GM19025 (cell line): ENCODE results near the gene NLRC5.
"Not testable (repeated sequence)": the region's sequence is repeated elsewhere in the genome, so short reads cannot be mapped to it uniquely, and the experiment has no call there.

ENCODE experiments used
- ATAC-seq: cut with Tn5 transposase; IDR thresholded peaks from one replicate; pipeline ENCODE4 v1.9.1; 2021; ENCODE audit warnings: mild to moderate bottlenecking, low read depth, moderate library complexity; ENCODE audit not compliant: unreplicated experiment

The NLRC5 gene

DNA sequence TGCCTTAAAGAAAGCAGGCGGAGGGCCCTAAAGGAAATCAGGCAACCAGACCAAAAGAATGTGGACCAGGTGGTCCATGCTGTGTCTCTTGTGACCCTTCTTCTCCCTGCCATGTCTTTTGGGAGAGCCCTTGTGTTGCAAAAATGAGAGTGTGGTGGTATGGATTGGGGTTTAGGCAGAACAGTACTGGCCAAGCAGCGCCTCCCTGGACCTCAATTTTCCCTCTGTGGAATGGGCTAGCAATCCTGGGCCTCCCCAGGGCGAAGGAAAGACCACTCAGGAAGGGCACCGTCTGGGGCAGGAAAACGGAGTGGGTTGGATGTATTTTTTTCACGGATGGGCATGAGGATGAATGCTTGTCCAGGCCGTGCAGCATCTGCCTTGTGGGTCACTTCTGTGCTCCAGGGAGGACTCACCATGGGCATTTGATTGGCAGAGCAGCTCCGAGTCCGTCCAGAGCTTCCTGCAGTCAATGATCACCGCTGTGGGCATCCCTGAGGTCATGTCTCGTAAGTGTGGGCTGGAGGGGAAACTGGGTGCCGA, 7.6 kb upstream of the NLRC5 start:
- no peak for ATAC-seq

DNA sequence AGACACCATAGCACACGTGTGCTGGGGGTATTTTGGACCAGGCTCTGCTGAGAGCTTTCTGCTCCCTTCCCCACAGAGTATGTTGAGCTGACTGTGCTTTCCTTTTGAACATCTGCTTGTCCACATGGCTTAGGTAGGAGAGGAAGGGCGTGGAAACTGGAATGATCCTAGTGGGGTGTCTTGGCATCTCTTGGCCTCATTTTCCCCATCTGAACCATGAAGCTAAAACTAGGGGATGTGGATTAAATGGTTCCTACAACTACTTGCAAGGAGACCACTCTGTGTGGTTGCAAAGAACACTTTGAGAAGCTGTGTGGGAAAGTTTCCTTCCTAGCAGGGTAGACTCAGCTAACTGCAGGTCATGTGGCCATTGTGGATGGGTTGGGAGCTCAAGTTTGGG, 6.7 kb upstream of the NLRC5 start:
- no peak for ATAC-seq

DNA sequence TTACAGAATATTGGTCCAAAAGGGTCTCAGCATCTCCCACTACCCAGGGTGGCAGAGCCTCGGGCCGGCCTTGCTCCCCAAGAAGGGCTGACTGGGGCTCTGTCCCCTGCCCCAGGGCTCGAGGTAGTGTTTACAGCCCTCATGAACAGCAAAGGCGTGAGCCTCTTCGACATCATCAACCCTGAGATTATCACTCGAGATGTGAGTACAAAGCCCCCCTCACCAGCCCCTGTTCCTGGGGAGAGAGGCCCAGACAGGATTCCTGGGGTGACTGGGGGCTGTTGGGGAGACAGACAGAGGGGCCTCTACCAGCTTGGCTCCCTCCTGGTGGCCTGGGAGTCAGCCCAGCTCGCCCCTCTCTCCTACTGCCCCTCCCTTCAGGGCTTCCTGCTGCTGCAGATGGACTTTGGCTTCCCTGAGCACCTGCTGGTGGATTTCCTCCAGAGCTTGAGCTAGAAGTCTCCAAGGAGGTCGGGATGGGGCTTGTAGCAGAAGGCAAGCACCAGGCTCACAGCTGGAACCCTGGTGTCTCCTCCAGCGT, 6.1 kb upstream of the NLRC5 start:
- no peak for ATAC-seq

DNA sequence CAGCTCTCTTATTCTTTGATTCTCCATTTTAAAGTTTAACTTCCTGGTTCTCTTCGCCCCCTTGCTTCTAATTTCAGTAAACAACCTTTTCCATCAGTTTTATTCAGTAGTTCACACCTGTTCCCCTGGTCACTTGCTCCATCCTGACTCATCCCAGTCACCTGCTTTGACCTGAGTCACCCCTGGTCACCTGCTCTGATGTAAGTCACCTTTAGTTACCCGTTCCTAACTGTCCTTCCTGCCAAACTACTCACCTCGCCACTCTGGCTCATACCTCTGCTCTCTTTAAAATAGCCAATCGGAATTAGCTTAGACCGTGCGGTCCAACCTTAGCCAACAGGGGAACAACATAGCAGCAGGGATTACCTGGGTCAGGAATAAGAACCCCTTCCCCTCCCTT, 4.7 kb upstream of the NLRC5 start:
- no peak for ATAC-seq

DNA sequence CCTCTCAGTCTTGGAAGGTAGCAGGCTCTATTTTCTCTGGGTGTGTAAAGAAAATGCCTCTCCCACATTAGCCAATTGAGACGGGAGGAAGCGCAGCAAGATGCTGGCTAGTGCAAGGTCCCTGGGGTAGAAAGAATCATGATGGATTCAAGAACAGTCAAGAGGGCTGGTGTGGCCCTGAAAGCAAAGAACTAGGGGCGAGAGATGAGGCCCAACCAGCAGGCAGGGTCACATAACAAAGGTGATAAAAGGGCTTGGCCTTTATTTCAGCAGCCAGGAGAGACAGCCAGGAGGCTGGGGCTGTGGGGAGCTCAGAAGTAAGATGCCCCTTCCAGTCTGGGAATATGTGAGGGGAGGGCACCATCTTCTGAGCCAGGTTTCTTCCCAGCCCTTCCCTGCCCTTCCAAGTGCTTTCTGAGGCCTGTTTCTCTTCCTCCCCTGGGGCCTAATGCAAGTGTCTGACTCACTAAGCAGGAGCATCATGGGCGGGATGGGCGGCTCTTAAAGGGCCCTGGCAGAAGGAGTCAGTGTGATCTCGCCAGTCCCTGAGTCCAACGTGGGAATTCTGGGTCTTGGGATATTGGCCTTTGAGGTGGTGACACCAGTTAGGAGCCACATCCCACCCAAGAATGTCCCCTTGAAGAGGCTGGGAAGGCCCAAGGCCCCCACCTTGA, 3.9 kb upstream of the NLRC5 start:
- no peak for ATAC-seq

DNA sequence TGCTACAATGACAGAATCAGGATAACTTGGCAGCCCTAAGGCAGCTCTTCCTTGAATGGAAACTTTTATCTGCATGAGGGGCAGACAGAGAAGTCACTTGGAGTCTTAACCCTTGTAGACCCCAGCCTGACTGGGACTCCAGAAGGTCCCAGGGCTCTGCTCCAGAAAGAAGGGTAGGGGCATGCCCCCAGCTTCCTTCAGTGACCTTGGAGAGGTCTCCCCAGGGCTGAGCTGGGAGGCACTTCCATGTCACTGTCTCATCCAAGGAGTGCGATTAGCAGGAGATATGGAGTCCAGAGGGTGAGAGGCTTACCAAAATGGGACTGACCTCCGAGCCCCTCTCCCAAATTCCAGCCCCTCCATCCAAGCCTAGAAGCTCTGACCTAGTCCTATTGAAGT, 3.4 kb upstream of the NLRC5 start:
- ATAC-seq, result no peak

DNA sequence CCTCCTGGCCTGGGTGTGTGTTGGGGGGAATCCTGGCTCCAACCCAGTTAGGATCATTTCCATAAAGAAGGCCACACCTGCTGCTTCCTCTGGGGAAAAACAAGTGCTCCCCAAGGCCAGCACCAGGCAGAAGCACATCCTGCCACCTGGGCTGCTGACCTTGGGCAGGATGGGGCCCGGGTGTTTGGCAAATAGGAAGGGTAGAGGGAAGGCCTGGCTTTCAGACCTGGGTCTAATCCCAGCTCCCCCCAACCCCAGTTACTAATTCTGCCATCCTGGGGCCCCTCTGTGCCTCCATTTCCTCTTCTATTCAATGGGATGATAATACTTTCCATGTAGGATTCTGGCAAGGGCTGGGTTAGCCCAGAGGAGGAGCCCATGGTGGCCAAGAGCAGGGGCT, 3.0 kb upstream of the NLRC5 start:
- no peak for ATAC-seq

DNA sequence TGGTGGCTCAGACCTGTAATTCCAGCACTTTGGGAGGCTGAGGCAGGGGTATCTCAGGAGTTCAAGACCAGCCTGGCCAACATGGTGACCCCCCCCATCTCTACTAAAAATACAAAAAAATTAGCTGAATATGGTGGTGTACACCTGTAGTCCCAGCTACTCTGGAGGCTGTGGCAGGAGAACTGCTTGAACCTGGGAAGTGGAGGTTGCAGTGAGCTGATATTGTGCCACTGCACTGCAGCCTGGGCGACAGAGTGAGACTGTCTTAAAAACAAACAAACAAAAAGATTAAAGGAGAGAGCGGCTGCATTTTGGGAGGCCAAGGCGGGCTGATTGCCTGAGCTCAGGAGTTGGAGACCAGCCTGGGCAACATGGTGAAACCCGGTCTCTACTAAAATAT, 2.4 kb upstream of the NLRC5 start:
- not testable (repeated sequence) for ATAC-seq

DNA sequence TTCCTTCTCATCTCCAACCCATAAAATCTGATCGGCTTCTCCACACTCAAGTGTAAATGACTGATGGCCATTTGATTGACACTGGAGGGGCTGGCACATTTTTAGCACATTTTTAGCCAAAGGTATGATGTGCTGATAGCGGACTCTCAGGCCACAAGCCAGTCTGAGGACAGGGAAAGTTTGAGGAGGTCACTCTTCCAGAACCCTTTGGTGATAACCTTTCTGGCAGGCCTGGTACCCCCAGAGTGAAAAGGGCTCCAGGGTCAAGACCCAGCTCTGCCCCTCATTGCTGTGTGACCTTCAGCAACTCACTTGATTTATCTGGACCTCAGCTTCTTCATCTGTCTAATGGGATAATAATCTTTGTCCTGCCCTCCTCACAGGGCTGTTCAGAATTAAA, 1.7 kb upstream of the NLRC5 start:
- ATAC-seq, result no peak

DNA sequence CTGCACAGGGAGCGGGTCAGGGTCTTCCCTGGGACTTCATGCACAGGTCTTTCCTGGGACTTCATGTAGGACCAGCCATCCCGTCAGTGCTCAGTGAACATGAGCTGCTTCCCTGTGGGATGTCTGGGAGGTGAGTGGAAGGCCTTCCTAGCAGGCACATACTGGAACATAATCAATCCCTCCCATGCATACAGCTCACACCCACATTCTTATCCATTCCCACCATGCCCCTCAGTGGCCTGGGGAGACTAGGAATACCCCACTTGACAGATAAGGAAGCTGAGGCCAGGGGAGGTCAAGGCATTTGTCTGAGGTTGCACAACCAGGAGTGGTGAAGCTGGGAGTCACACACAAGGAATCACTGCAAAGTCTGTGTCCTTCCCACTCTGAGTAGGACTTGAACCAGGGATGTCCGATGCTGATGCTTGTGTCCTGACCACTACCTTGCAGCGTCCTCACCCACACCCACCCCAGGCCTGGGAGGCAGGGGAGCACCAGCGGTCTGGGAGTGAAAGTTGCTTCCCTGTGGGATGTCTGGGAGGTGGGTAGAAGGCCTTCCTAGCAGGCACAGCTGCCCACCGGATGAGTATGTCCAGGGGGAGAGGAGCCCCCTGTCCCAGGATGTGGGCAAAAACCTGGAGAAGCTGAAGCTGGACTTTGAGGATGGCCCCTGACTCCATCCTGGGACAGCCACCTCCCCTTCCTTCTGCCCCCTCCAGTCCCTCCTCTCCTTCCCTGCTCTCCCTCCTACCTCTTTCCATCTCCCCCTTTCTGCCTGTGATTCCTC, 1.0 kb upstream of the NLRC5 start:
- no peak for ATAC-seq

DNA sequence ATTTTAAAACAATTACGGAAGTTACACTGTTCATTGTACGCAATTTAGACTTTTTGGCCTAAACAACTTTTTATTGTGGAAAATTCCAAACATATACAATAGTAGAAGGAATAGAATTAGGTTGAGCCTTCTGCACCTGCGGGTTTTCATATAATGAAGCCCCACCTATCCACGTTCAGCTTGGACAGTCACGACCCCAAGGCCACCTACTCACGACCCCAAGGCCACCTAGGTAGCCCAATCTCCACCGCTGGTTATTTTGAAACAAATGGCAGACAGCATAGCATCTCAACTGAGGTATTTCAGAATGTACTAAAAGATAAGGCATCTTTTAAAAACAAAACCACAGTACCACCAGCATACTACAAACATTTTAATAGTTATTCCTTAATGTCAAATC, 631 bp downstream of the NLRC5 start:
- no peak for ATAC-seq

DNA sequence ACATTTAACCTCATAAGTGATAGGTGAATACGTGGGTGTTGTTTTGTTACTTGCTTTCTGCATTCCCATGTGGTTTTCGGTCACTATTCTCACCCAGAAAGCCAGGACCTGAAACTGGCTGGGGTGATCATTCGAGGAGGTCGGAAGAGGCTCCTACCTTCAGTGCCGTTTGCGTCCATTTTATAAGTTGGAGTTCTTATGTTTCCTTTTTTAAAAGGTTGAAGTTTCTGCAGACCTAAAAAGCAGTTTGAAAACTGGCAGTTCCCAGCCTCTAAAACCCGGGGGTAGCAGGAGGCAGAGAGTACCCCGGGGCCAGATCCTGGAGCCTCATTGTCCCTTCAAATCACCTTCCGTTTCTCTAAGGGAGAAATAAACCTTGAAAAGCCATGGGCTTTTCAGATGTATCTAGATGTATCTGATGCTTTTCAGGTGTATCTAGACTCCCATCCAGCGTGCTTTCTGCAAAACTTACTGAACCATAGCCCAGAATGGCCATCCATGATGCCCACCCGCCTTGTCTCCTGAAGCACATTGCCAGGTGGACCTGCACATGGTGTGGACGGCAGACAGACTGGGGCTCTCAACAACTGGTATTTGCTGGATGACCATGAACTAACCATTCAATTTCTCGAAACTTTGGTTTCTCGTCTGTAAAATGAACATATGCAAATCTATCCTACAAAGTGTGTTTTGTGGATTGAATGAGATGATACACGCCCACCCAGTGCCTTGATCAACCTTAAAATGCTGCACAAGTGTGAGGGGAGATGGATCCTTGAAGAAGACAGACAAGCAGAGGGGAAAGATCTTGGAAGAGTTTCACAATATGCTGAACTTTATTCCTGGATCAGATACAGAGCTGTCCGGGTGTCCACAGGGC, 1.3 kb downstream of the NLRC5 start:
- ATAC-seq, result no peak

DNA sequence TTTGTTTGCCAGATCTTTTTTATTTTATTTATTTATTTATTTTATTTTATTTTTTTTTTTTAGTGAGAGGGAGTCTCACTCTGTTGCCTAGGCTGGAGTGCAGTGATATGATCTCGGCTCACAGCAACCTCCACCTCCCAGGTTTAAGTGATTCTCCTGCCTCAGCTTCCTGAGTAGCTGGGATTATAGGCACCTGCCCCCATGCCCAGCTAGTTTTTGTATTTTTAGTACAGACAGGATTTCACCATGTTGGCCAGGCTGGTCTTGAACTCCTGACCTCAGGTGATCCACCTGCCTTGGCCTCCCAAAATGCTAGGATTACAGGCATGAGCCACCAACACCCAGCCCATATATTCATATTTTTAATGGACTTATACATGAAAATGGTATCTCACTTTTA, 3.1 kb downstream of the NLRC5 start:
- not testable (repeated sequence) for ATAC-seq

DNA sequence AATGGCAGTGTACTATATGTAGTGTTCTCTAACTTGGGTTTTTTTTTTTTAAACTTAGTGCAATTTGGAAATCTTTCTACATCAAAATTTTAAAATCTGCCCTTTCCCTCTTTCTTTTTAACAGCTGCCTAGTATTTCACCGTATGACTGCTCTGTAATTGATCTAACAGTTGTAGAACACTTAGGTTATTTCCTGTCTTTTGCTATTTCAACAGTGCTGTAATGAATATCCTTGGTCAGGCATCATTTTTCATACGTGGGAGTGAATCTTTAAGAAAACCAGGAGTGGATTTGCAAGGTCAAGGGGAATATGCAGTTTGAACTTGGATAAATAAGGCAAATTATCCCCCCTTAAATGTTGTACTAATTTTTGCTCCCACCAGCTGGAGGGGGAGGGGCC, 3.8 kb downstream of the NLRC5 start:
- no peak for ATAC-seq

DNA sequence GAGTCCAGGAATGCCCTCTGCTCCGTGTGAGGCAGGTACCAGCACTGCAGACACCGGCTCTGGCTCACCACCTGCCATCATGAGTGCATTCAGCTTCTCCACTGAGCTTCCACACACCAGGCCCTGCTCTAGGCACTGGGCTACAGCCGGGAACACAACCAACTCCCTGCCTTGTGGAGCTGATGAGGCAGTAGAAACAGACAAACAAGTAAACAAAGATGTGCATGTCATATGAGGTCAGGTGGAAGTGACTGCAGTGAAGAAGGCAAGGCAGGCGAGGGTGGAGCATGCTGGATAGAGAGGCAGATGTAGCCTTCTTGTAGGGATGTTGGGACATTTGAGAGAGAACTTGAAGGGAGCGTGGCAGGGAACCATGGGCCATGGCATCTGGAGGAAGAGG, 5.0 kb downstream of the NLRC5 start:
- ATAC-seq, result no peak

DNA sequence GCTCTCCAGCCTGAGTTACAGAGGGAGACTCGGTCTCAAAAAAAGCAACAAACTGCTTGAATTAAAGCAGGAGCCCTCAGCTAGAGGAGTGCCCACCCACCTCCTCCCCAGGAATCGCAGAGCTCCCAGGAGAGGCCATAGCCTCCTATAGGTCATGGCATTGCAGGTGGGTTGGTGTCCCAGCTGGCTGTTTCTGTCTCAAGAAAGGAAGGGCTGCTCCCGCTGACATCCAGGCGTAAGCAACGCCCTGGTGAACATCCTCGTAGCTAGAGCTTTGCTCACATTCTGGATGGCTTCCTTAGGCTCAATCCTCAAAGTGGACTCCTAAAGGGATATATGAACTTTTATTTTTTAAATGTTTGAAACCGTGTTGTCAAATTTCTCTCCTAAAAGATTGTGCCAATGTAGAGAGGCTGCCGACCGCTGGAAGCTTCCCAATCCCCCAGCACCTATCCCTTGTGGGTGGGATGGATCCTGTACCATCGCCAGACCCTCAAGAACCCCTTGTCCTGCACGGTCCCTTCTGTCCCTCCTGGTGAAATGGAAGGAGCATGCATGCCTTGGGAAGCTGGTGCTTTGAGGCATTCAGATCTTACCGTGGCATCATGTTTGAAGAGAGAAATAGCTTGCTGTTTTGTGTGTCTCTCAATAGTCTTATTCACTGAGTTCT, 5.9 kb downstream of the NLRC5 start:
- no peak for ATAC-seq

DNA sequence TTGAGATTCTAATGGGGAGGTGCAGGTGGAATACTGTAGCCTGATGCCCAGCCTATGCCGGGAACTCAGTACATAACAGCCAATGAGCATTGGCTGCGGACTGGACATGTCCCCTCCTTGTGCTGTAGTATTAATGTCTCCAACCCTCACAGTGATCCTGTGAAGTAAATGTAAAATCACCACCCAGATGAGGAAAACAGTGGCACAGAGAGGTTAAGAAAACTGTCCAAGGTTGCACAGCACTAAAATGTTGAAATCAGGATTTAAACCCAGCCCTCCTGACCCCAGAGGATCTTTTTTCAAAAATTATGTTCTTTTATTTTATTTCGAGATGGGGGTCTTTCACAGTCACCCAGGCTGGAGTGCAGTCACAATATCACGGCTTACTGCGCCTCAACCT, 7.9 kb downstream of the NLRC5 start:
- ATAC-seq, result no peak

DNA sequence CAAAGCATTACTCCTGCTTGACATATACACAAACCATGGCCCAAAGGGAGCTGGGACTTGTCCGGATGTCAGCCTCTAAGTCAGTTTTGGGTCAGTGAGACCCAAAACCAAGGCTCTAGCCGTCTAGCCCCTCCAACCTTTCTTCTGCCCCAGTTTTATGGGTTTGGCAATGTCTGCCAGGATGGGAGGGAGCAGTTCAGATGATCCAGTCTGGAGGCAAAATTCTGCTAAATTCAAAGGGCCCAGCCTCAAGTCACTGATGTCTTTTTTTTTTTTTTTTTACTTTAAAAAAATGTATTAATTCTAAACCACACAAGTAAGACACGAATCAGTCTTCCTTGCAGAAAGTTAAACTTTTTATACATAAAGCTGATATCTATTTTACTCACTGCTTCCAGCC, 8.6 kb downstream of the NLRC5 start:
- no peak for ATAC-seq

DNA sequence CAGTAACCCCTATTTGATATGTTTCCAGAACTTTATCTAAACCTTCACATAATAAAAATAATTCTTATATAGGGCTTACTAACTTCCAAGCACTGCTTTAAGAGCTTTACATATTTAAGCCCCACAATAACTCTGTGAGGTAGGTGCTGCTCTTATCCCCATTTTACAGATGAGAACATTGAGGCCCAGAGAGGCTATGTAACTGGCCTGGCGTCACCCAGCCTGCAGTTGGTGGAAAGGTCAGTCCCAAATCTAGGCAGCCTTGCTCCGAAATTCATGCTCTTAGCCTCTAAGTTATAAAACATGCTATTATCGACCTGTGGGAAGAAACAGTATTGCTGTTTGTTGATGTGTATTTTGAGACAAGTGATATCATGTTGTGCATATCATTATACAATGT, 9.0 kb downstream of the NLRC5 start:
- ATAC-seq, result no peak

DNA sequence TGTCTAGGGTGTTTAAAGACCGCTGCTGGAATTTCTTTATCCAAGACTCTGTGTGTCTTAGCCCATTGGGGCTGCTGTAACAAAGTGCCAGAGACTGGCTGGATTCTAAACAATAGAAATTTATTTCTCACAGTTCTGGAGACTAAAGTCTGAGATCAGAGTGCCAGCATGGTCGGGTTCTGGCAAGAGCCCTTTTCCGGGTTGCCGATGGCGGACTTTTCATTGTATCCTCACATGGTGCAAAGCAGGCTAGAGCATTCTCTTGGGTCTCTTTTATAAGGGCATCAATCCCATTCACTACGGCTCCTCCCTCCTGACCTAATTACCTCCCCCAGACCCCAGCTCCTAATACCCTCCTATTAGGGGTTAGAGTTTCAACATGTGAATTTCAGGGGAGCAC, 9.5 kb downstream of the NLRC5 start:
- ATAC-seq, result no peak
